ENCODE results near the gene NLRP1.

DNA sequence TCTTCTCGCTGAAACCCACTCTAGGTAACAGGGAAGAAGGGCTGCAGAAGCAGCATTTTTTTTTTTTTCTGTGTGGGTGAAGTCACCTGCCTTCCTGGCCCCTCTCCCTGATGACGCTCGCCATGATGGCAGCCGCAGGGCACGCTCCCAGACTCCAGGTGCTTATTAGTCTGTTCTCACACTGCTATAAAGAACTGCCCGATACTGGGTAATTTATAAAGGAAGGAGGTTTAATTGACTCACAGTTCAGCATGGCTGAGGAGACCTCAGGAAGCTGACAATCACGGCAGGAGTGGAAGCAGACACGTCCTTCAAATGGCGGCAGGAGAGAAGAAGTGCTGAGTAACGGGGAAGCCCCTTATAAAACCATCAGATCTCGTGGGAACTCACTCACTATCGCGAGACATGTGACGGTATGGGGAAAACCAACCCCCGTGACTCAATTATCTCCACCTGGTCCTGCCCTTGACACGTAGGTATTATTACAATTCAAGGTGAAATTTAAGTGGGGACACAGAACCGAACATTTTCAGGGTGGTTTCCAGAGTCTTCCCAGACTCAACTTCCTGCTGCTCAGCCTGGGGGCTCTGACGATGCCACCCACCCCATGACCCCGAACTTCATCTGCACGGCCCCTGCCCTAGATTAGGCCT, 34.9 kb upstream of the NLRP1 start:
- TF ChIP-seq, protein P1, sequence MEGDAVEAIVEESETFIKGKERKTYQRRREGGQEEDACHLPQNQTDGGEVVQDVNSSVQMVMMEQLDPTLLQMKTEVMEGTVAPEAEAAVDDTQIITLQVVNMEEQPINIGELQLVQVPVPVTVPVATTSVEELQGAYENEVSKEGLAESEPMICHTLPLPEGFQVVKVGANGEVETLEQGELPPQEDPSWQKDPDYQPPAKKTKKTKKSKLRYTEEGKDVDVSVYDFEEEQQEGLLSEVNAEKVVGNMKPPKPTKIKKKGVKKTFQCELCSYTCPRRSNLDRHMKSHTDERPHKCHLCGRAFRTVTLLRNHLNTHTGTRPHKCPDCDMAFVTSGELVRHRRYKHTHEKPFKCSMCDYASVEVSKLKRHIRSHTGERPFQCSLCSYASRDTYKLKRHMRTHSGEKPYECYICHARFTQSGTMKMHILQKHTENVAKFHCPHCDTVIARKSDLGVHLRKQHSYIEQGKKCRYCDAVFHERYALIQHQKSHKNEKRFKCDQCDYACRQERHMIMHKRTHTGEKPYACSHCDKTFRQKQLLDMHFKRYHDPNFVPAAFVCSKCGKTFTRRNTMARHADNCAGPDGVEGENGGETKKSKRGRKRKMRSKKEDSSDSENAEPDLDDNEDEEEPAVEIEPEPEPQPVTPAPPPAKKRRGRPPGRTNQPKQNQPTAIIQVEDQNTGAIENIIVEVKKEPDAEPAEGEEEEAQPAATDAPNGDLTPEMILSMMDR (IDR thresholded peaks at IDR 0.05), result no peak
- TF ChIP-seq POLR2A (IDR thresholded peaks at IDR 0.05), result no peak
- TF ChIP-seq EP300 (IDR thresholded peaks at IDR 0.05; ENCODE audit: low read depth), result no peak
